Neural progenitor cell (in vitro differentiated cells): Measurements from ENCODE around the gene SMCP. TPM values are rescaled to one million over a fixed set of nuclear protein-coding genes. Genes with fewer than 3 reads are reported as not detected.

ENCODE experiments used
- DNase-seq: peaks from one replicate; pipeline ENCODE4 v3.0.0-alpha.2; 2016; ENCODE audit warnings: low spot score
- H2AFZ ChIP-seq: fragments of 200-600 bp; sonication (generic); replicated peaks from 2 replicates; pipeline ENCODE4 v1.6.1; 2016; ENCODE audit warnings: antibody characterized with exemption
- H3F3A ChIP-seq: fragments of 200-600 bp; sonication (generic); 2 replicates; pipeline ENCODE4 v1.6.1; 2016; ENCODE audit warnings: antibody characterized with exemption, low read depth
- H3K27ac ChIP-seq: fragments of 200-600 bp; sonication (generic); 2 replicates; pipeline ENCODE4 v1.5.1; 2016; ENCODE audit warnings: mild to moderate bottlenecking
- H3K27me3 ChIP-seq: fragments of 200-600 bp; sonication (generic); 2 replicates; pipeline ENCODE4 v1.6.1; 2016; ENCODE audit warnings: mild to moderate bottlenecking, moderate library complexity
- H3K36me3 ChIP-seq: fragments of 200-600 bp; sonication (generic); 2 replicates; pipeline ENCODE4 v1.5.1; 2016
- H3K4me1 ChIP-seq: fragments of 200-600 bp; sonication (generic); 2 replicates; pipeline ENCODE4 v1.6.1; 2016; ENCODE audit warnings: mixed run types
- H3K4me2 ChIP-seq: fragments of 200-600 bp; sonication (generic); 2 replicates; pipeline ENCODE4 v1.6.1; 2016
- H3K4me3 ChIP-seq: fragments of 200-600 bp; sonication (generic); 2 replicates; pipeline ENCODE4 v1.5.1; 2016
- H3K79me2 ChIP-seq: fragments of 200-600 bp; sonication (generic); 2 replicates; pipeline ENCODE4 v1.6.1; 2016; ENCODE audit warnings: low read depth
- H3K9ac ChIP-seq: fragments of 200-600 bp; sonication (generic); 2 replicates; pipeline ENCODE4 v1.6.1; 2016
- H3K9me3 ChIP-seq: fragments of 200-600 bp; sonication (generic); 2 replicates; pipeline ENCODE4 v1.5.1; 2016; ENCODE audit warnings: low read depth
- H4K20me1 ChIP-seq: fragments of 200-600 bp; sonication (generic); 2 replicates; pipeline ENCODE4 v1.6.1; 2016; ENCODE audit warnings: low read depth
- H3K27ac Mint-ChIP-seq: 3 replicates; pipeline ENCODE4 v1.8.0; 2021; ENCODE audit warnings: mixed read lengths
- H3K27me3 Mint-ChIP-seq: 2 replicates; pipeline ENCODE4 v1.8.0; 2022; ENCODE audit warnings: low read depth, mild to moderate bottlenecking, inconsistent platforms, moderate library complexity, mixed read lengths; ENCODE audit not compliant: insufficient read depth
- H3K36me3 Mint-ChIP-seq: 3 replicates; pipeline ENCODE4 v1.8.0; 2021; ENCODE audit warnings: mixed read lengths
- H3K4me1 Mint-ChIP-seq: 3 replicates; pipeline ENCODE4 v1.8.0; 2021; ENCODE audit warnings: mixed read lengths
- H3K4me3 Mint-ChIP-seq: 3 replicates; pipeline ENCODE4 v1.8.0; 2021; ENCODE audit warnings: mild to moderate bottlenecking, moderate library complexity, mixed read lengths
- H3K9me3 Mint-ChIP-seq: 3 replicates; pipeline ENCODE4 v1.8.0; 2020; ENCODE audit warnings: mixed read lengths
- EZH2 ChIP-seq: fragments of 200-600 bp; sonication (generic); IDR thresholded peaks from 2 replicates; pipeline ENCODE4 v1.6.1; 2017; ENCODE audit warnings: antibody characterized with exemption, mild to moderate bottlenecking, moderate library complexity
- EZH2phosphoT487 ChIP-seq: fragments of 200-600 bp; sonication (generic); IDR thresholded peaks from 2 replicates; pipeline ENCODE4 v1.6.1; 2017; ENCODE audit warnings: antibody characterized with exemption
- total RNA-seq: library from RNA; depleted of rRNA; stranded (reverse); fragments of >200 nt; gene quantifications from 2 replicates; pipeline ENCODE4 v1.2.3, GENCODE V29; 2015; ENCODE audit warnings: low replicate concordance
- TF ChIP-seq, protein P1 (sequence below): fragments of 200-600 bp; sonication (generic); IDR thresholded peaks from 2 replicates; pipeline ENCODE4 v1.5.1; 2017; ENCODE audit warnings: antibody characterized with exemption, mild to moderate bottlenecking

Gene SMCP
- total RNA-seq, 1 donor from 2014 or later: not detected

DNA sequence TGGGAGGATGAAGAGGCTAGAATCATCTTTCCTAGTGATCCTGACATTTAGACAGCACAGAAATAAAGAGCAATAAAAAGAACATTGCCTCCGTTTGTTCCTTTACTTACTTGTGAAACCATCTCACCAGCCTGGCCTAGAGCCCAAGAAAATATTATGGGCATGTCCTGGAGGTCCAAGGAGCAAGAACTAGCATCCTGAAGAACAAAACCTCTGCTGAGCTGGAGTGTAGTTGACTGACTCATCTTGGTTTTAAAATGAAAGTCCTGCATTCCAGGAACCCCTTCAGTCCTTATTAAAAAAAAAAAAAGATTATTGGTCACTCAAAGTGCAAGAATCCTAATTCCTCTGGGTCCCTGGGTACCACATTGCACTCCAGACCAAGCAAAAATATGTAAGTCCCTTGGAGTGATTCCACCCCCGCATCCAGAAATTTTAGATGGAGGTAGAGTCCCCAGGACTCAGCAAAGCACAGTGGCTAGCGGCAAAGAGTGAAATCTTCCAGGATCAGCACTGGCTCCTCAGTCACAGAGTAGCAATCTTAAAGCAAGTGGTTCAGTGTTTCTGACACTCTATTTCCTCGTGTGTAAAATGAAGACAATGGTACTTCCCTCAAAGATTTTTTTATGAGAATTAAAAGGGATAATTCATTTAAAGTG, 7.0 kb downstream of the SMCP start:
- no peak for TF ChIP-seq EZH2
- no peak for TF ChIP-seq EZH2phosphoT487
- TF ChIP-seq, protein P1, sequence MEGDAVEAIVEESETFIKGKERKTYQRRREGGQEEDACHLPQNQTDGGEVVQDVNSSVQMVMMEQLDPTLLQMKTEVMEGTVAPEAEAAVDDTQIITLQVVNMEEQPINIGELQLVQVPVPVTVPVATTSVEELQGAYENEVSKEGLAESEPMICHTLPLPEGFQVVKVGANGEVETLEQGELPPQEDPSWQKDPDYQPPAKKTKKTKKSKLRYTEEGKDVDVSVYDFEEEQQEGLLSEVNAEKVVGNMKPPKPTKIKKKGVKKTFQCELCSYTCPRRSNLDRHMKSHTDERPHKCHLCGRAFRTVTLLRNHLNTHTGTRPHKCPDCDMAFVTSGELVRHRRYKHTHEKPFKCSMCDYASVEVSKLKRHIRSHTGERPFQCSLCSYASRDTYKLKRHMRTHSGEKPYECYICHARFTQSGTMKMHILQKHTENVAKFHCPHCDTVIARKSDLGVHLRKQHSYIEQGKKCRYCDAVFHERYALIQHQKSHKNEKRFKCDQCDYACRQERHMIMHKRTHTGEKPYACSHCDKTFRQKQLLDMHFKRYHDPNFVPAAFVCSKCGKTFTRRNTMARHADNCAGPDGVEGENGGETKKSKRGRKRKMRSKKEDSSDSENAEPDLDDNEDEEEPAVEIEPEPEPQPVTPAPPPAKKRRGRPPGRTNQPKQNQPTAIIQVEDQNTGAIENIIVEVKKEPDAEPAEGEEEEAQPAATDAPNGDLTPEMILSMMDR: no peak
- Mint-ChIP-seq H3K4me3 (no peak overlapping the region), H3K36me3 (no peaks in the 10 kb centered on the region), H3K9me3 (peaks cover 11% of the 10 kb centered on the region), H3K27me3 (peaks cover 3% of the 10 kb centered on the region), H3K4me1 (no peaks in the 10 kb centered on the region), H3K27ac (no peak overlapping the region)
- Histone ChIP-seq H3K36me3 (no peaks in the 10 kb centered on the region), H3K79me2 (no peaks in the 10 kb centered on the region), H3K9ac (no peak overlapping the region), H3K4me2 (no peak overlapping the region), H2AFZ (no peak overlapping the region), H3K27me3 (no peaks in the 10 kb centered on the region), H3K27ac (no peak overlapping the region), H4K20me1 (no peaks in the 10 kb centered on the region), H3F3A (no peaks in the 10 kb centered on the region), H3K4me1 (no peaks in the 10 kb centered on the region), H3K4me3 (no peak overlapping the region), H3K9me3 (peaks cover 11% of the 10 kb centered on the region)
- DNase-seq: no peak

DNA sequence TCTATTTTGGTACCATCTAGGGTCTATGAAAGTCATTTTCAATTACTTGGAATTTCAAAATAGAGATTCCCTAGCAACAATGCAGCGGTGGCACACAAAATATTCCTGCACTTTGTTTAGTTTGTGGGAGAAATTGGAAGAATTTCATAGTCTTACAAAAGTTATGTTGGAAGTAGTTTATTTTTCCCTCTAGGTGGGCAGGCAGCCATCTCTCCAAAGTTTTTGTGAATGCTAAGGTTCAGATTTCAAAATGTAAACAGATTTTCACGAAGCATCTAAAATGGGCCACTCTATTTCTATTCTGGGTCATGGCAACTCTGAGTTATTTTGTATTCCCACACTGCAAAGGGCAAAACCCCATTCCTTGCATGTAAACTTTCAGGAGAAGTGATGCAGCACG, 8.0 kb downstream of the SMCP start:
- Mint-ChIP-seq H3K27me3 (peaks cover 3% of the 10 kb centered on the region), H3K4me3 (no peak overlapping the region), H3K4me1 (no peaks in the 10 kb centered on the region), H3K9me3 (peaks cover 4% of the 10 kb centered on the region), H3K27ac (no peak overlapping the region), H3K36me3 (no peaks in the 10 kb centered on the region)
- H4K20me1 ChIP-seq: no peaks in the 10 kb centered on the region
- no peaks in the 10 kb centered on the region for H3K36me3 ChIP-seq
- no peak overlapping the region for H2AFZ ChIP-seq
- H3K4me1 ChIP-seq: no peaks in the 10 kb centered on the region
- TF ChIP-seq EZH2phosphoT487 (no peak), EZH2 (no peak)
- TF ChIP-seq, protein P1: no peak
- no peak for DNase-seq
- H3K4me2 ChIP-seq: no peak overlapping the region
- no peaks in the 10 kb centered on the region for H3K27me3 ChIP-seq
- H3K4me3 ChIP-seq: no peak overlapping the region
- H3K79me2 ChIP-seq: no peaks in the 10 kb centered on the region
- no peaks in the 10 kb centered on the region for H3F3A ChIP-seq
- no peak overlapping the region for H3K27ac ChIP-seq
- peaks cover 11% of the 10 kb centered on the region for H3K9me3 ChIP-seq
- H3K9ac ChIP-seq: no peak overlapping the region

DNA sequence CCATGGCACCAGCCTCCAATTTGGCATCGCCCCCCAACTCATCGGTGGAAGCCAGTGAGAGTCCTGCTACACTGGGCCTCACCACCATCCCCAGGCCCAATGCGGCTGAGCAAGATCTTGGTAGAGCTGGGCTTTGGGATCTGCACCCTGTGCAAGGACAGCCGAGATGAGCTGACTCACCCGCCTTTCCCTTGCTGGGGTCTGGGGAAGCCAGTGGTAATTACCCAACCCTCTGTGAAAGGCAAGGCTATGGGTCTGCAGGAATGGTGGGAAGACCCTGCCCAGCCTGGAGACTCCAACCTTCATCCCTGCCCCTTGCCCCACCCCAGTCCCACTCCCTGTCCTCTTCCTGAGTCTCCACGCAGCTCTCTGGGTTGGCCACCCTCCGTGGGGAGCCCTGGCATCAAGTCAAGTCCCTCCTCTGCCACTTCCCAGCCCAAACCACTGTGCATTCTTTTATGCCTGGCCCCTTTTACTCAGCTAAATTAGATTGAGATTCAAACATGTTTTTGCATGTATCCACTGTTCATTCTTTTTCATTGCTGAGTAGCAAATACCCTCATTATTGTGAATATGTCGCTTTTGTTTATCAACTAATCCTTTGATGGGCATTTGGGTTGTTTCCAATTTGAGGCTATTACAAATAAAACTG, 8.8 kb downstream of the SMCP start:
- Histone ChIP-seq H3K27me3 (no peaks in the 10 kb centered on the region), H3K9me3 (peaks cover 15% of the 10 kb centered on the region), H3K4me2 (no peak overlapping the region), H2AFZ (no peak overlapping the region), H3F3A (no peaks in the 10 kb centered on the region), H3K4me3 (no peak overlapping the region), H3K9ac (no peak overlapping the region), H3K27ac (no peak overlapping the region), H4K20me1 (no peaks in the 10 kb centered on the region), H3K4me1 (no peaks in the 10 kb centered on the region), H3K36me3 (no peaks in the 10 kb centered on the region), H3K79me2 (no peaks in the 10 kb centered on the region)
- no peak for DNase-seq
- no peak overlapping the region for H3K4me3 Mint-ChIP-seq
- H3K9me3 Mint-ChIP-seq: peaks cover 4% of the 10 kb centered on the region
- no peaks in the 10 kb centered on the region for H3K36me3 Mint-ChIP-seq
- TF ChIP-seq, protein P1: no peak
- no peak overlapping the region for H3K27ac Mint-ChIP-seq
- H3K27me3 Mint-ChIP-seq: peaks cover 3% of the 10 kb centered on the region
- no peaks in the 10 kb centered on the region for H3K4me1 Mint-ChIP-seq
